Lung (tissue), 12 donors: ENCODE measurements around the gene BOD1L1. TPM values are rescaled to one million over a fixed set of nuclear protein-coding genes. Genes with fewer than 3 reads are reported as not detected.

Source experiments
- ATAC-seq: fragments of 200-7000 bp; cut with Tn5 transposase; one replicate; pipeline ENCODE4 v1.9.1; 2020; ENCODE audit warnings: moderate number of reproducible peaks; ENCODE audit not compliant: insufficient read depth, low FRiP score
- DNase-seq, 3 donors: peaks; one replicate each; pipeline ENCODE4 v3.0.0-alpha.2; 2013 to 2017
- H3K27ac ChIP-seq, 2 donors: one replicate each; pipeline ENCODE4 v1.5.1; 2013; ENCODE audit warnings: mild to moderate bottlenecking in 2 of 2, moderate library complexity in 2 of 2, control low read depth in 1 of 2, inconsistent platforms in 1 of 2, low read depth in 1 of 2, low read length in 1 of 2
- H3K27me3 ChIP-seq, 3 donors: one replicate each; pipeline ENCODE4 v1.5.1; 2013; ENCODE audit warnings: low read length in 2 of 3; ENCODE audit not compliant: control insufficient read depth in 3 of 3, insufficient read depth in 3 of 3
- H3K36me3 ChIP-seq, 4 donors: one replicate each; pipeline ENCODE4 v1.5.1; 2013; ENCODE audit warnings: low read length in 4 of 4, mild to moderate bottlenecking in 1 of 4, moderate library complexity in 1 of 4; ENCODE audit not compliant: control insufficient read depth in 4 of 4, insufficient read depth in 4 of 4
- H3K4me1 ChIP-seq, 5 donors: one replicate each; pipeline ENCODE4 v1.5.1; 2013; ENCODE audit warnings: low read length in 5 of 5, mild to moderate bottlenecking in 2 of 5, moderate library complexity in 1 of 5; ENCODE audit not compliant: control insufficient read depth in 5 of 5, insufficient read depth in 5 of 5
- H3K4me3 ChIP-seq: one replicate; pipeline ENCODE4 v1.5.1; 2013; ENCODE audit warnings: mild to moderate bottlenecking, control low read depth, moderate library complexity
- H3K9ac ChIP-seq, 2 donors: one replicate each; pipeline ENCODE4 v1.5.1; 2013; ENCODE audit warnings: low read length in 2 of 2, control low read depth in 1 of 2; ENCODE audit not compliant: insufficient read depth in 1 of 2
- H3K9me3 ChIP-seq, 4 donors: one replicate each; pipeline ENCODE4 v1.5.1; 2013; ENCODE audit warnings: low read length in 3 of 4, mild to moderate bottlenecking in 1 of 4, moderate library complexity in 1 of 4; ENCODE audit not compliant: control insufficient read depth in 4 of 4, insufficient read depth in 3 of 4
- CTCF ChIP-seq: IDR thresholded peaks from 2 replicates; pipeline ENCODE4 v1.5.1; 2012; ENCODE audit warnings: mild to moderate bottlenecking; ENCODE audit errors: control extremely low read depth, extremely low read depth
- WGBS, 2 donors: extraction: QIAGEN DNeasy Blood & Tissue Kit; methylation state at CpG; one replicate each; pipeline ENCODE4 v1.1.7; 2013; 5-methylcytosine and 5-hydroxymethylcytosine counted together
- polyA plus RNA-seq, 2 donors: library from polyadenylated mRNA; stranded (reverse); fragments of 200-250 nt; gene quantifications; one replicate each; pipeline ENCODE4 v1.2.1, GENCODE V29; 2013
- total RNA-seq, 2 donors: library from RNA; depleted of rRNA in 1 of 2; stranded (reverse); fragments of >200 nt in 1 of 2; gene quantifications; one replicate each; pipeline ENCODE4 v1.2.1, GENCODE V29; 2014 to 2021
- donor health status: control.
- donor health status: control.
- donor health status: Bipolar disorder and iron deficiency.
- donor health status: healthy.
- donor health status: DM: yes; HTN: yes; CAD: no.

Gene BOD1L1
- total and polyA plus RNA-seq, 4 donors = 8.5 to 83.9 (median 24.0) TPM

- H3K36me3 ChIP-seq = no peaks in the 10 kb centered on the region
- TF ChIP-seq CTCF = no peak
- H3K4me1 ChIP-seq = peaks cover 0 to 20% (median 5%) of the 10 kb centered on the region in 5 donors
- DNase-seq (no peak), ATAC-seq (no peak)
- no peak overlapping the region for H3K9ac ChIP-seq
- peaks cover 0 to 26% (median 7%) of the 10 kb centered on the region in 4 donors for H3K9me3 ChIP-seq
- WGBS, 2 donors = 3 to 4% methylated on average over 40 to 46 of the region's 46 CpGs
- H3K4me3 ChIP-seq = no peak overlapping the region
- H3K27me3 ChIP-seq = peaks cover 33 to 99% (median 94%) of the 10 kb centered on the region in 3 donors
- H3K27ac ChIP-seq = no peak overlapping the region
Observed at GRCh38 chr4:13527192-13527980, 100.1 kb downstream of the BOD1L1 start.

- no peak for DNase-seq
- no peak for TF ChIP-seq CTCF
- peaks cover 31 to 99% (median 94%) of the 10 kb centered on the region in 3 donors for H3K27me3 ChIP-seq
- H3K36me3 ChIP-seq = no peaks in the 10 kb centered on the region
- H3K9me3 ChIP-seq = peaks cover 0 to 26% (median 7%) of the 10 kb centered on the region in 4 donors
- no peak overlapping the region for H3K4me3 ChIP-seq
- ATAC-seq = no peak
- WGBS, 2 donors = 33 to 41% methylated on average over 3 of the region's 3 CpGs
- H3K9ac ChIP-seq = no peak overlapping the region
- H3K27ac ChIP-seq = no peak overlapping the region
- peaks cover 0 to 20% (median 5%) of the 10 kb centered on the region in 5 donors for H3K4me1 ChIP-seq
Observed at GRCh38 chr4:13526658-13527057, 100.9 kb downstream of the BOD1L1 start.

GRCh38 chr4:13525606-13526281 is 101.8 kb downstream of the BOD1L1 start:
- no peak for TF ChIP-seq CTCF
- WGBS, 2 donors = 36 to 44% methylated on average over 4 of the region's 4 CpGs
- H3K27me3 ChIP-seq = peaks cover 22 to 99% (median 94%) of the 10 kb centered on the region in 3 donors

More at GRCh38 chr4:13525606-13526281, 101.8 kb downstream of the BOD1L1 start:
- H3K4me1 ChIP-seq = peaks cover 0 to 15% (median 0%) of the 10 kb centered on the region in 5 donors
- no peaks in the 10 kb centered on the region for H3K36me3 ChIP-seq
- no peak overlapping the region for H3K9ac ChIP-seq
- ATAC-seq (no peak), DNase-seq (no peak)
- no peak overlapping the region for H3K27ac ChIP-seq
- no peak overlapping the region for H3K4me3 ChIP-seq
- peaks cover 0 to 22% (median 7%) of the 10 kb centered on the region in 4 donors for H3K9me3 ChIP-seq
